Stimulated activated CD8-positive, alpha-beta memory T cell treated with anti-CD3 and anti-CD28 coated beads, Interleukin-12 subunit alpha, Interleukin-12 subunit beta, amount 100 ng/mL, for 1 hour (primary cell): ENCODE measurements around the gene CYP2C18.
"Not testable (repeated sequence)": the region's sequence is repeated elsewhere in the genome, so short reads cannot be mapped to it uniquely, and the experiment has no call there.

Source experiments
- DNase-seq: peaks from one replicate; pipeline ENCODE4 v3.0.0-alpha.2; 2020; ENCODE audit warnings: low read depth

The CYP2C18 gene

GRCh38 chr10:94747137-94747536 is 63.6 kb downstream of the CYP2C18 start:
- no peak for DNase-seq

- no peak for DNase-seq
Measured at GRCh38 chr10:94747838-94748237, 64.3 kb downstream of the CYP2C18 start.

GRCh38 chr10:94757916-94758315 is 74.4 kb downstream of the CYP2C18 start:
- no peak for DNase-seq

GRCh38 chr10:94760586-94761178 is 77.2 kb downstream of the CYP2C18 start:
- DNase-seq = no peak

GRCh38 chr10:94762393-94762792 is 78.9 kb downstream of the CYP2C18 start, which contains the start of gene CYP2C19:
CYP2C19 (plus strand) TSS chr10:94762681; CDS start chr10:94762706, 25 bp downstream.
- DNase-seq = no peak

GRCh38 chr10:94775425-94775824 is 91.9 kb downstream of the CYP2C18 start:
- not testable (repeated sequence) for DNase-seq

GRCh38 chr10:94777886-94778458 is 94.4 kb downstream of the CYP2C18 start:
- no peak for DNase-seq

- DNase-seq = no peak
Measured at GRCh38 chr10:94780844-94781243, 97.3 kb downstream of the CYP2C18 start.

- DNase-seq = no peak
Measured at GRCh38 chr10:94784256-94784655, 100.7 kb downstream of the CYP2C18 start.

- DNase-seq = no peak
Measured at GRCh38 chr10:94785211-94785610, 101.7 kb downstream of the CYP2C18 start.
